Thyroid gland (tissue), 4 donors: ENCODE results near the gene PKHD1.

ENCODE experiments used
- POLR2A ChIP-seq, 2 donors: fragments of 450-650 bp; IDR thresholded peaks; one replicate each; pipeline ENCODE4 v1.6.1; 2017; ENCODE audit warnings: antibody characterized with exemption in 2 of 2, mild to moderate bottlenecking in 2 of 2, moderate library complexity in 1 of 2
- TF ChIP-seq, protein P1 (sequence below), 6 experiments: fragments of 200-600 bp in 3 of 6; fragments of 450-650 bp in 3 of 6; sonication (generic) in 3 of 6; IDR thresholded peaks; one replicate each; pipeline ENCODE4 v1.5.1; 2016 to 2019; ENCODE audit warnings: antibody characterized with exemption in 6 of 6, mild to moderate bottlenecking in 2 of 6, inconsistent platforms in 1 of 6, moderate library complexity in 1 of 6

DNA sequence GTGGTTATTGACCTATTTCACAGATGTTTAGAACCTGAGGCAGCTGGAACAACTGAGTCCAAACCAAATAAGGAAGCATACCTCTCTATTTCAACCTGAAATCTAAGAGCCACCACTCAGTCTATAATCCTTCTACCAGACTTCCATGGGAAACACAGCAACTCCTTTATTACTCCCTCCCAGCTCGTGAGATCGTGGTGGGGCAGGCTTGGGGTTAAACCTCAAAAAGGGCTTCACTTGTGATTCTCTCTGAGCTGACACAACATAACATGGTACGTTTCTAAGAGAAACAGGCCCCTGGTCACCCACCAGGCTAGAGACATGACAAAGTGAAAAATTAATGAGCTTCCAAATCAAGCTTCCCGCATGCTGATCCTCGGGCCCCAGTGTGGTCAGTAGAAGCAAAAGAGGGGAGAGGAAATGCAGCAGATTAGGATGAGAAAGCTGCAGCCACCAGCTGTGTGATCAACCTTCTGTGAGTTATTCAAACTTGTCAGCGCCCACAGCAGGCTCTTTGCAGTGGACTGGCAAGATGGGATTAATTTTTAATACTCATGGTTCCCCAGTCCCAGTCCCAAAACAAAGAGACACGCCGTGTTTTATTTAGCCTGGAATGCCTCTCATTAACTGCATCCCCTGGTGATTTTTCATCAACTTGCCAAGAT is 9.3 kb downstream of the PKHD1 start:
- no peak for TF ChIP-seq POLR2A (IDR thresholded peaks at IDR 0.05)
- TF ChIP-seq, protein P1, sequence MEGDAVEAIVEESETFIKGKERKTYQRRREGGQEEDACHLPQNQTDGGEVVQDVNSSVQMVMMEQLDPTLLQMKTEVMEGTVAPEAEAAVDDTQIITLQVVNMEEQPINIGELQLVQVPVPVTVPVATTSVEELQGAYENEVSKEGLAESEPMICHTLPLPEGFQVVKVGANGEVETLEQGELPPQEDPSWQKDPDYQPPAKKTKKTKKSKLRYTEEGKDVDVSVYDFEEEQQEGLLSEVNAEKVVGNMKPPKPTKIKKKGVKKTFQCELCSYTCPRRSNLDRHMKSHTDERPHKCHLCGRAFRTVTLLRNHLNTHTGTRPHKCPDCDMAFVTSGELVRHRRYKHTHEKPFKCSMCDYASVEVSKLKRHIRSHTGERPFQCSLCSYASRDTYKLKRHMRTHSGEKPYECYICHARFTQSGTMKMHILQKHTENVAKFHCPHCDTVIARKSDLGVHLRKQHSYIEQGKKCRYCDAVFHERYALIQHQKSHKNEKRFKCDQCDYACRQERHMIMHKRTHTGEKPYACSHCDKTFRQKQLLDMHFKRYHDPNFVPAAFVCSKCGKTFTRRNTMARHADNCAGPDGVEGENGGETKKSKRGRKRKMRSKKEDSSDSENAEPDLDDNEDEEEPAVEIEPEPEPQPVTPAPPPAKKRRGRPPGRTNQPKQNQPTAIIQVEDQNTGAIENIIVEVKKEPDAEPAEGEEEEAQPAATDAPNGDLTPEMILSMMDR (IDR thresholded peaks at IDR 0.05): no peak
